RWPE2 (cell line): ENCODE measurements around the gene HAS3.

ENCODE experiments used
- ATAC-seq: fragments of 200-7000 bp; cut with Tn5 transposase; 3 replicates; pipeline ENCODE4 v1.9.1; 2021; ENCODE audit warnings: low read depth
- DNase-seq: peaks from one replicate; pipeline ENCODE4 v3.0.0-alpha.2; 2020; ENCODE audit warnings: low spot score
- H3K27ac ChIP-seq: fragments of 450-650 bp; 2 replicates; pipeline ENCODE4 v1.5.1; 2017; ENCODE audit warnings: mild to moderate bottlenecking; ENCODE audit not compliant: poor library complexity, severe bottlenecking
- H3K27me3 ChIP-seq: fragments of 250-450 bp; sonication (Bioruptor Pico); 2 replicates; pipeline ENCODE4 v1.5.1; 2021; ENCODE audit warnings: mild to moderate bottlenecking, moderate library complexity; ENCODE audit not compliant: insufficient read depth, poor library complexity, severe bottlenecking
- H3K36me3 ChIP-seq: fragments of 250-450 bp; sonication (Bioruptor Pico); 2 replicates; pipeline ENCODE4 v1.5.1; 2020; ENCODE audit warnings: low read depth, mild to moderate bottlenecking, moderate library complexity
- H3K4me1 ChIP-seq: fragments of 250-450 bp; sonication (Bioruptor Pico); 2 replicates; pipeline ENCODE4 v1.5.1; 2021; ENCODE audit warnings: mild to moderate bottlenecking, moderate library complexity; ENCODE audit not compliant: insufficient read depth, poor library complexity, severe bottlenecking
- H3K4me3 ChIP-seq: fragments of 250-450 bp; sonication (Bioruptor Pico); 2 replicates; pipeline ENCODE4 v1.5.1; 2021; ENCODE audit warnings: mild to moderate bottlenecking, moderate library complexity; ENCODE audit not compliant: severe bottlenecking
- H3K9me3 ChIP-seq: fragments of 250-450 bp; sonication (Bioruptor Pico); 2 replicates; pipeline ENCODE4 v1.5.1; 2021; ENCODE audit warnings: mild to moderate bottlenecking, moderate library complexity; ENCODE audit not compliant: severe bottlenecking
- CTCF ChIP-seq: fragments of 450-650 bp; IDR thresholded peaks from one replicate; pipeline ENCODE4 v1.5.1; 2017; ENCODE audit warnings: mild to moderate bottlenecking, moderate library complexity; ENCODE audit not compliant: poor library complexity, severe bottlenecking

Gene HAS3

GRCh38 chr16:69106491-69107315 lies 1.2 kb downstream of the HAS3 start:
- Histone ChIP-seq H3K27ac (peak overlapping the region; percentile 47), H3K27me3 (no peaks in the 10 kb centered on the region), H3K9me3 (no peaks in the 10 kb centered on the region), H3K4me1 (no peaks in the 10 kb centered on the region), H3K36me3 (peaks cover 21% of the 10 kb centered on the region), H3K4me3 (peak overlapping the region; percentile 50)
- TF ChIP-seq CTCF, result no peak
- ATAC-seq, result peak; percentile 17
- DNase-seq, result no peak

GRCh38 chr16:69107316-69107962 lies 2.0 kb downstream of the HAS3 start:
- Histone ChIP-seq H3K36me3 (peaks cover 28% of the 10 kb centered on the region), H3K27ac (peak overlapping the region; percentile 47), H3K4me1 (no peaks in the 10 kb centered on the region), H3K4me3 (peak overlapping the region; percentile 50), H3K9me3 (no peaks in the 10 kb centered on the region), H3K27me3 (no peaks in the 10 kb centered on the region)
- peak; percentile 20 for TF ChIP-seq CTCF
- ATAC-seq (peak; percentile 29), DNase-seq (no peak)

GRCh38 chr16:69108064-69108904 lies 2.8 kb downstream of the HAS3 start:
- Histone ChIP-seq H3K4me1 (no peaks in the 10 kb centered on the region), H3K27ac (peak overlapping the region; percentile 47), H3K27me3 (no peaks in the 10 kb centered on the region), H3K4me3 (peak overlapping the region; percentile 50), H3K36me3 (peaks cover 33% of the 10 kb centered on the region), H3K9me3 (no peaks in the 10 kb centered on the region)
- 0 out of 3 replicates have a peak, but pooled peaks have one; percentile 12 for ATAC-seq
- TF ChIP-seq CTCF, result no peak
- DNase-seq, result no peak

GRCh38 chr16:69108905-69109252 lies 3.4 kb downstream of the HAS3 start:
- no peak for TF ChIP-seq CTCF
- no peak for ATAC-seq
- Histone ChIP-seq H3K9me3 (no peaks in the 10 kb centered on the region), H3K27ac (peak overlapping the region; percentile 47), H3K4me1 (no peaks in the 10 kb centered on the region), H3K36me3 (peaks cover 35% of the 10 kb centered on the region), H3K27me3 (no peaks in the 10 kb centered on the region), H3K4me3 (no peak overlapping the region)
- DNase-seq, result no peak
